ENCODE results near the gene SLC25A6.
"Not testable (repeated sequence)": the region's sequence is repeated elsewhere in the genome, so short reads cannot be mapped to it uniquely, and the experiment has no call there.

DNA sequence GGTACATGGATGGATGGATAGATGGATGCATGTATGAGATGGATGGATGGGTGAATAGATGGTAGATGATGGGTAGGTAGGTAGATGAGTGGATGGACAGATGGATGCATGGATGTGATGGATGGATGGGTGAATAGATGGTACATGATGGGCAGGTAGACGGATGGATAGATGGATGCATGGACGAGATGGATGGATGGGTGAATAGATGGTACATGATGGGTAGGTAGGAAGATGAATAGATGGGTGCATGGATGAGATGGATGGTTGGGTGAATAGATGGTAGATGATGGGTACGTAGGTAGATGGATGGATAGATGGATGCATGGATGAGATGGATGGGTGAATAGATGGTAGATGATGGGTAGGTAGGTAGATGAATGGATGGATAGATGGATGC lies 12.0 kb upstream of the SLC25A6 start:
- TF ChIP-seq, protein P1, sequence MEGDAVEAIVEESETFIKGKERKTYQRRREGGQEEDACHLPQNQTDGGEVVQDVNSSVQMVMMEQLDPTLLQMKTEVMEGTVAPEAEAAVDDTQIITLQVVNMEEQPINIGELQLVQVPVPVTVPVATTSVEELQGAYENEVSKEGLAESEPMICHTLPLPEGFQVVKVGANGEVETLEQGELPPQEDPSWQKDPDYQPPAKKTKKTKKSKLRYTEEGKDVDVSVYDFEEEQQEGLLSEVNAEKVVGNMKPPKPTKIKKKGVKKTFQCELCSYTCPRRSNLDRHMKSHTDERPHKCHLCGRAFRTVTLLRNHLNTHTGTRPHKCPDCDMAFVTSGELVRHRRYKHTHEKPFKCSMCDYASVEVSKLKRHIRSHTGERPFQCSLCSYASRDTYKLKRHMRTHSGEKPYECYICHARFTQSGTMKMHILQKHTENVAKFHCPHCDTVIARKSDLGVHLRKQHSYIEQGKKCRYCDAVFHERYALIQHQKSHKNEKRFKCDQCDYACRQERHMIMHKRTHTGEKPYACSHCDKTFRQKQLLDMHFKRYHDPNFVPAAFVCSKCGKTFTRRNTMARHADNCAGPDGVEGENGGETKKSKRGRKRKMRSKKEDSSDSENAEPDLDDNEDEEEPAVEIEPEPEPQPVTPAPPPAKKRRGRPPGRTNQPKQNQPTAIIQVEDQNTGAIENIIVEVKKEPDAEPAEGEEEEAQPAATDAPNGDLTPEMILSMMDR (IDR thresholded peaks at IDR 0.05): not testable (repeated sequence)
- TF ChIP-seq POLR2A, POLR2AphosphoS5 (IDR thresholded peaks at IDR 0.05): not testable (repeated sequence)

Measured in prostate gland (tissue), 2 donors.